Stimulated activated CD4-positive, alpha-beta T cell treated with anti-CD3 and anti-CD28 coated beads, Interleukin-12 subunit alpha, Interleukin-12 subunit beta, amount 100 ng/mL, for 24 hours (primary cell): ENCODE results near the gene DCTN2.

Experiments
- DNase-seq, 2 experiments: peaks; one replicate each; pipeline ENCODE4 v3.0.0-alpha.2; 2020; ENCODE audit warnings: low read depth in 2 of 2

The DCTN2 gene

GRCh38 chr12:57550641-57551549, 3.9 kb upstream of the DCTN2 start:
- no peak for DNase-seq

GRCh38 chr12:57549909-57550640, 3.1 kb upstream of the DCTN2 start, which contains the start of gene KIF5A:
Gene KIF5A (plus strand): TSS chr12:57550044. CDS start chr12:57550272, 228 bp downstream.
- DNase-seq = peak; percentile 12 to 49

- no peak for DNase-seq
Measured at GRCh38 chr12:57549203-57549908, 2.4 kb upstream of the DCTN2 start.

- no peak for DNase-seq
Measured at GRCh38 chr12:57548488-57548887, 1.5 kb upstream of the DCTN2 start.

- DNase-seq = no peak
Measured at GRCh38 chr12:57548013-57548315, 972 bp upstream of the DCTN2 start.

- DNase-seq = no peak
Measured at GRCh38 chr12:57547288-57548012, 458 bp upstream of the DCTN2 start.

GRCh38 chr12:57545809-57546437, 1.1 kb downstream of the DCTN2 start:
- DNase-seq = no peak

- DNase-seq = no peak
Measured at GRCh38 chr12:57543581-57543980, 3.4 kb downstream of the DCTN2 start.

- no peak for DNase-seq
Measured at GRCh38 chr12:57541717-57542116, 5.3 kb downstream of the DCTN2 start.

- DNase-seq = no peak
Measured at GRCh38 chr12:57541001-57541400, 6.0 kb downstream of the DCTN2 start.

GRCh38 chr12:57539134-57539768, 7.7 kb downstream of the DCTN2 start:
- no peak for DNase-seq

- no peak for DNase-seq
Measured at GRCh38 chr12:57536597-57536942, 10.4 kb downstream of the DCTN2 start.

- DNase-seq = no peak
Measured at GRCh38 chr12:57535764-57536596, 11.0 kb downstream of the DCTN2 start.

- no peak for DNase-seq
Measured at GRCh38 chr12:57534991-57535543, 11.9 kb downstream of the DCTN2 start.

- DNase-seq = no peak
Measured at GRCh38 chr12:57534250-57534649, 12.7 kb downstream of the DCTN2 start.

- DNase-seq = no peak
Measured at GRCh38 chr12:57533108-57533507, 13.9 kb downstream of the DCTN2 start.

GRCh38 chr12:57531836-57532235, 15.2 kb downstream of the DCTN2 start:
- no peak for DNase-seq

GRCh38 chr12:57530396-57531142, 16.4 kb downstream of the DCTN2 start:
- no peak for DNase-seq

GRCh38 chr12:57529831-57530230, 17.2 kb downstream of the DCTN2 start:
- DNase-seq = no peak
